HEK293 (cell line): ENCODE results near the gene TUBGCP6.
A peak's percentile ranks its signal among the peaks of the same experiment; 100 is the strongest.

Source experiments
- BCL11B ChIP-seq: fragments of 450-650 bp; formaldehyde crosslinking; IDR thresholded peaks from 2 replicates; pipeline ENCODE4 v1.5.1; 2016; ENCODE audit warnings: low read depth, missing biosample characterization, missing genetic modification characterization
- GLIS1 ChIP-seq: fragments of 450-650 bp; formaldehyde crosslinking; IDR thresholded peaks from 2 replicates; pipeline ENCODE4 v1.5.1; 2016; ENCODE audit warnings: missing biosample characterization, missing genetic modification characterization
- IKZF3 ChIP-seq: fragments of 450-650 bp; IDR thresholded peaks from 2 replicates; pipeline ENCODE4 v1.5.0; 2018; ENCODE audit warnings: missing biosample characterization, mild to moderate bottlenecking, missing genetic modification characterization, moderate library complexity
- RBAK ChIP-seq: fragments of 450-650 bp; formaldehyde crosslinking; IDR thresholded peaks from 2 replicates; pipeline ENCODE4 v1.5.1; 2016; ENCODE audit warnings: missing biosample characterization, missing genetic modification characterization
- ZBTB10 ChIP-seq: fragments of 450-650 bp; formaldehyde crosslinking; IDR thresholded peaks from 2 replicates; pipeline ENCODE4 v1.5.1; 2016; ENCODE audit warnings: missing biosample characterization, missing genetic modification characterization
- ZBTB20 ChIP-seq: fragments of 450-650 bp; formaldehyde crosslinking; IDR thresholded peaks from 2 replicates; pipeline ENCODE4 v1.5.1; 2016; ENCODE audit warnings: missing biosample characterization, missing genetic modification characterization
- ZBTB44 ChIP-seq: fragments of 450-650 bp; IDR thresholded peaks from 2 replicates; pipeline ENCODE4 v1.5.1; 2018; ENCODE audit warnings: missing biosample characterization, mild to moderate bottlenecking, missing genetic modification characterization
- ZNF248 ChIP-seq: fragments of 450-650 bp; formaldehyde crosslinking; IDR thresholded peaks from 2 replicates; pipeline ENCODE4 v1.5.1; 2017; ENCODE audit warnings: missing biosample characterization, missing genetic modification characterization
- ZNF26 ChIP-seq: fragments of 450-650 bp; formaldehyde crosslinking; IDR thresholded peaks from 2 replicates; pipeline ENCODE4 v1.5.1; 2016; ENCODE audit warnings: missing biosample characterization, missing genetic modification characterization
- ZNF341 ChIP-seq: fragments of 450-650 bp; formaldehyde crosslinking; IDR thresholded peaks from 2 replicates; pipeline ENCODE4; 2016; ENCODE audit warnings: low read depth, missing biosample characterization, missing genetic modification characterization
- ZNF426 ChIP-seq: fragments of 450-650 bp; formaldehyde crosslinking; IDR thresholded peaks from 2 replicates; pipeline ENCODE4 v1.5.1; 2017; ENCODE audit warnings: missing biosample characterization, missing genetic modification characterization, mild to moderate bottlenecking, inconsistent platforms, moderate library complexity
- ZNF473 ChIP-seq: fragments of 450-650 bp; formaldehyde crosslinking; IDR thresholded peaks from 2 replicates; pipeline ENCODE4 v1.5.1; 2017; ENCODE audit warnings: missing biosample characterization, missing genetic modification characterization
- ZNF521 ChIP-seq: fragments of 450-650 bp; formaldehyde crosslinking; IDR thresholded peaks from 2 replicates; pipeline ENCODE4 v1.5.1; 2017; ENCODE audit warnings: missing biosample characterization, mild to moderate bottlenecking, missing genetic modification characterization
- ZNF658 ChIP-seq: fragments of 450-650 bp; formaldehyde crosslinking; IDR thresholded peaks from 2 replicates; pipeline ENCODE4; 2016; ENCODE audit warnings: missing biosample characterization, missing genetic modification characterization
- ZNF660 ChIP-seq: fragments of 450-650 bp; IDR thresholded peaks from 2 replicates; pipeline ENCODE4 v1.5.1; 2018; ENCODE audit warnings: missing biosample characterization, mild to moderate bottlenecking, missing genetic modification characterization
- ZNF776 ChIP-seq: fragments of 450-650 bp; formaldehyde crosslinking; IDR thresholded peaks from 2 replicates; pipeline ENCODE4 v1.5.0; 2017; ENCODE audit warnings: missing biosample characterization, missing genetic modification characterization, borderline replicate concordance
- TF ChIP-seq, protein P1 (sequence below): fragments of 450-650 bp; formaldehyde crosslinking; IDR thresholded peaks from 2 replicates; pipeline ENCODE4 v1.5.1; 2017; ENCODE audit warnings: missing biosample characterization, missing genetic modification characterization
- TF ChIP-seq, protein P2 (sequence below): fragments of 450-650 bp; formaldehyde crosslinking; IDR thresholded peaks from 2 replicates; pipeline ENCODE4 v1.5.1; 2016; ENCODE audit warnings: missing biosample characterization, missing genetic modification characterization
- TF ChIP-seq, protein P3 (sequence below): fragments of 450-650 bp; formaldehyde crosslinking; IDR thresholded peaks from 2 replicates; pipeline ENCODE4 v1.5.1; 2016; ENCODE audit warnings: missing biosample characterization, missing genetic modification characterization
- TF ChIP-seq, protein P4 (sequence below): fragments of 450-650 bp; formaldehyde crosslinking; IDR thresholded peaks from 2 replicates; pipeline ENCODE4 v1.5.1; 2017; ENCODE audit warnings: missing biosample characterization, missing genetic modification characterization
- TF ChIP-seq, protein P5 (sequence below): fragments of 450-650 bp; formaldehyde crosslinking; IDR thresholded peaks from 2 replicates; pipeline ENCODE4 v1.5.1; 2016; ENCODE audit warnings: missing biosample characterization, missing genetic modification characterization

Gene TUBGCP6

GRCh38 chr22:50271519-50271970, 26.7 kb upstream of the TUBGCP6 start (continued):
- TF ChIP-seq ZBTB10 (tag by site-specific recombination), result no peak
- no peak for TF ChIP-seq GLIS1
- TF ChIP-seq, protein P1, sequence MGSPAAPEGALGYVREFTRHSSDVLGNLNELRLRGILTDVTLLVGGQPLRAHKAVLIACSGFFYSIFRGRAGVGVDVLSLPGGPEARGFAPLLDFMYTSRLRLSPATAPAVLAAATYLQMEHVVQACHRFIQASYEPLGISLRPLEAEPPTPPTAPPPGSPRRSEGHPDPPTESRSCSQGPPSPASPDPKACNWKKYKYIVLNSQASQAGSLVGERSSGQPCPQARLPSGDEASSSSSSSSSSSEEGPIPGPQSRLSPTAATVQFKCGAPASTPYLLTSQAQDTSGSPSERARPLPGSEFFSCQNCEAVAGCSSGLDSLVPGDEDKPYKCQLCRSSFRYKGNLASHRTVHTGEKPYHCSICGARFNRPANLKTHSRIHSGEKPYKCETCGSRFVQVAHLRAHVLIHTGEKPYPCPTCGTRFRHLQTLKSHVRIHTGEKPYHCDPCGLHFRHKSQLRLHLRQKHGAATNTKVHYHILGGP (tag by site-specific recombination), result no peak
- TF ChIP-seq ZNF658 (tag by site-specific recombination), result no peak
- no peak for TF ChIP-seq ZNF248 (tag by site-specific recombination)
- no peak; the same call in 1 of the 2 replicates for TF ChIP-seq ZNF660 (tag by site-specific recombination)
- no peak for TF ChIP-seq ZNF26
- TF ChIP-seq ZNF776, result no peak
- TF ChIP-seq, protein P2, sequence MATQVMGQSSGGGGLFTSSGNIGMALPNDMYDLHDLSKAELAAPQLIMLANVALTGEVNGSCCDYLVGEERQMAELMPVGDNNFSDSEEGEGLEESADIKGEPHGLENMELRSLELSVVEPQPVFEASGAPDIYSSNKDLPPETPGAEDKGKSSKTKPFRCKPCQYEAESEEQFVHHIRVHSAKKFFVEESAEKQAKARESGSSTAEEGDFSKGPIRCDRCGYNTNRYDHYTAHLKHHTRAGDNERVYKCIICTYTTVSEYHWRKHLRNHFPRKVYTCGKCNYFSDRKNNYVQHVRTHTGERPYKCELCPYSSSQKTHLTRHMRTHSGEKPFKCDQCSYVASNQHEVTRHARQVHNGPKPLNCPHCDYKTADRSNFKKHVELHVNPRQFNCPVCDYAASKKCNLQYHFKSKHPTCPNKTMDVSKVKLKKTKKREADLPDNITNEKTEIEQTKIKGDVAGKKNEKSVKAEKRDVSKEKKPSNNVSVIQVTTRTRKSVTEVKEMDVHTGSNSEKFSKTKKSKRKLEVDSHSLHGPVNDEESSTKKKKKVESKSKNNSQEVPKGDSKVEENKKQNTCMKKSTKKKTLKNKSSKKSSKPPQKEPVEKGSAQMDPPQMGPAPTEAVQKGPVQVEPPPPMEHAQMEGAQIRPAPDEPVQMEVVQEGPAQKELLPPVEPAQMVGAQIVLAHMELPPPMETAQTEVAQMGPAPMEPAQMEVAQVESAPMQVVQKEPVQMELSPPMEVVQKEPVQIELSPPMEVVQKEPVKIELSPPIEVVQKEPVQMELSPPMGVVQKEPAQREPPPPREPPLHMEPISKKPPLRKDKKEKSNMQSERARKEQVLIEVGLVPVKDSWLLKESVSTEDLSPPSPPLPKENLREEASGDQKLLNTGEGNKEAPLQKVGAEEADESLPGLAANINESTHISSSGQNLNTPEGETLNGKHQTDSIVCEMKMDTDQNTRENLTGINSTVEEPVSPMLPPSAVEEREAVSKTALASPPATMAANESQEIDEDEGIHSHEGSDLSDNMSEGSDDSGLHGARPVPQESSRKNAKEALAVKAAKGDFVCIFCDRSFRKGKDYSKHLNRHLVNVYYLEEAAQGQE (tag by site-specific recombination), result no peak
- TF ChIP-seq, protein P3, sequence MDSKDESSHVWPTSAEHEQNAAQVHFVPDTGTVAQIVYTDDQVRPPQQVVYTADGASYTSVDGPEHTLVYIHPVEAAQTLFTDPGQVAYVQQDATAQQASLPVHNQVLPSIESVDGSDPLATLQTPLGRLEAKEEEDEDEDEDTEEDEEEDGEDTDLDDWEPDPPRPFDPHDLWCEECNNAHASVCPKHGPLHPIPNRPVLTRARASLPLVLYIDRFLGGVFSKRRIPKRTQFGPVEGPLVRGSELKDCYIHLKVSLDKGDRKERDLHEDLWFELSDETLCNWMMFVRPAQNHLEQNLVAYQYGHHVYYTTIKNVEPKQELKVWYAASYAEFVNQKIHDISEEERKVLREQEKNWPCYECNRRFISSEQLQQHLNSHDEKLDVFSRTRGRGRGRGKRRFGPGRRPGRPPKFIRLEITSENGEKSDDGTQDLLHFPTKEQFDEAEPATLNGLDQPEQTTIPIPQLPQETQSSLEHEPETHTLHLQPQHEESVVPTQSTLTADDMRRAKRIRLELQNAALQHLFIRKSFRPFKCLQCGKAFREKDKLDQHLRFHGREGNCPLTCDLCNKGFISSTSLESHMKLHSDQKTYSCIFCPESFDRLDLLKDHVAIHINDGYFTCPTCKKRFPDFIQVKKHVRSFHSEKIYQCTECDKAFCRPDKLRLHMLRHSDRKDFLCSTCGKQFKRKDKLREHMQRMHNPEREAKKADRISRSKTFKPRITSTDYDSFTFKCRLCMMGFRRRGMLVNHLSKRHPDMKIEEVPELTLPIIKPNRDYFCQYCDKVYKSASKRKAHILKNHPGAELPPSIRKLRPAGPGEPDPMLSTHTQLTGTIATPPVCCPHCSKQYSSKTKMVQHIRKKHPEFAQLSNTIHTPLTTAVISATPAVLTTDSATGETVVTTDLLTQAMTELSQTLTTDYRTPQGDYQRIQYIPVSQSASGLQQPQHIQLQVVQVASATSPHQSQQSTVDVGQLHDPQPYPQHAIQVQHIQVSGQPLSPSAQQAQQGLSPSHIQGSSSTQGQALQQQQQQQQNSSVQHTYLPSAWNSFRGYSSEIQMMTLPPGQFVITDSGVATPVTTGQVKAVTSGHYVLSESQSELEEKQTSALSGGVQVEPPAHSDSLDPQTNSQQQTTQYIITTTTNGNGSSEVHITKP, result peak; percentile 14; the same call in 1 of the 2 replicates
- no peak for TF ChIP-seq BCL11B
- TF ChIP-seq, protein P4, sequence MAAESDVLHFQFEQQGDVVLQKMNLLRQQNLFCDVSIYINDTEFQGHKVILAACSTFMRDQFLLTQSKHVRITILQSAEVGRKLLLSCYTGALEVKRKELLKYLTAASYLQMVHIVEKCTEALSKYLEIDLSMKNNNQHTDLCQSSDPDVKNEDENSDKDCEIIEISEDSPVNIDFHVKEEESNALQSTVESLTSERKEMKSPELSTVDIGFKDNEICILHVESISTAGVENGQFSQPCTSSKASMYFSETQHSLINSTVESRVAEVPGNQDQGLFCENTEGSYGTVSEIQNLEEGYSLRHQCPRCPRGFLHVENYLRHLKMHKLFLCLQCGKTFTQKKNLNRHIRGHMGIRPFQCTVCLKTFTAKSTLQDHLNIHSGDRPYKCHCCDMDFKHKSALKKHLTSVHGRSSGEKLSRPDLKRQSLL (tag by site-specific recombination), result no peak
- TF ChIP-seq, protein P5, sequence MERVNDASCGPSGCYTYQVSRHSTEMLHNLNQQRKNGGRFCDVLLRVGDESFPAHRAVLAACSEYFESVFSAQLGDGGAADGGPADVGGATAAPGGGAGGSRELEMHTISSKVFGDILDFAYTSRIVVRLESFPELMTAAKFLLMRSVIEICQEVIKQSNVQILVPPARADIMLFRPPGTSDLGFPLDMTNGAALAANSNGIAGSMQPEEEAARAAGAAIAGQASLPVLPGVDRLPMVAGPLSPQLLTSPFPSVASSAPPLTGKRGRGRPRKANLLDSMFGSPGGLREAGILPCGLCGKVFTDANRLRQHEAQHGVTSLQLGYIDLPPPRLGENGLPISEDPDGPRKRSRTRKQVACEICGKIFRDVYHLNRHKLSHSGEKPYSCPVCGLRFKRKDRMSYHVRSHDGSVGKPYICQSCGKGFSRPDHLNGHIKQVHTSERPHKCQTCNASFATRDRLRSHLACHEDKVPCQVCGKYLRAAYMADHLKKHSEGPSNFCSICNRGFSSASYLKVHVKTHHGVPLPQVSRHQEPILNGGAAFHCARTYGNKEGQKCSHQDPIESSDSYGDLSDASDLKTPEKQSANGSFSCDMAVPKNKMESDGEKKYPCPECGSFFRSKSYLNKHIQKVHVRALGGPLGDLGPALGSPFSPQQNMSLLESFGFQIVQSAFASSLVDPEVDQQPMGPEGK (tag by site-specific recombination), result 0 out of 2 replicates have a peak, but pooled peaks have one; percentile 7
- peak; percentile 61 for TF ChIP-seq ZNF341
- TF ChIP-seq ZNF426 (tag by site-specific recombination), result no peak
- peak; percentile 50; the same call in 1 of the 2 replicates for TF ChIP-seq IKZF3 (tag by site-specific recombination)
- no peak for TF ChIP-seq ZNF473
- peak; percentile 86 for TF ChIP-seq ZBTB20 (tag by site-specific recombination)
- TF ChIP-seq RBAK (tag by site-specific recombination), result no peak
- no peak for TF ChIP-seq ZBTB44
- TF ChIP-seq ZNF521 (tag by site-specific recombination), result no peak
